Effector CD8-positive, alpha-beta T cell (primary cell): ENCODE data around the gene ADRA2C.

Experiments used
- DNase-seq: peaks from one replicate; lab custom pipeline; 2025; lab: John Stamatoyannopoulos, UW

Gene ADRA2C

DNA sequence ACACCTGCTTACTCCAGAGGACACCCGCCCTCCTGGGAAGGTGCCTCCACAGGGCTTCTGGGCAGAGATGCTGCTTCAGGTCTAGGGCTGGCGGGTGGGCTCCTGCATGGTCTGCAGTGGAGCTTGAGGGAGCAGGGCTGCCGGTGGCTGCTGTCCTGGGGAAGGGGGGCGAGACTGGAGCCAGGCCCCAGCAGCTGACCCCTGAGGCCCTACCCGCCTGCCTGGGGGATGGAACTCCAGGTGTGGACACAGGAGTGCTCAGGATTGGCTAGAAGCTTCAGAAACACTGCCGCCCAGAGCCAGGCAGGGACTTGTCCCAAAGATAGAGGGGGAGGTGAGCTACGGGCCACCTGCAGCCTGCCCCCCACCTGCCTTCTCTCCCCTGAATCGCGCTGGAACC lies 33.0 kb upstream of the ADRA2C start:
- no peak for DNase-seq

DNA sequence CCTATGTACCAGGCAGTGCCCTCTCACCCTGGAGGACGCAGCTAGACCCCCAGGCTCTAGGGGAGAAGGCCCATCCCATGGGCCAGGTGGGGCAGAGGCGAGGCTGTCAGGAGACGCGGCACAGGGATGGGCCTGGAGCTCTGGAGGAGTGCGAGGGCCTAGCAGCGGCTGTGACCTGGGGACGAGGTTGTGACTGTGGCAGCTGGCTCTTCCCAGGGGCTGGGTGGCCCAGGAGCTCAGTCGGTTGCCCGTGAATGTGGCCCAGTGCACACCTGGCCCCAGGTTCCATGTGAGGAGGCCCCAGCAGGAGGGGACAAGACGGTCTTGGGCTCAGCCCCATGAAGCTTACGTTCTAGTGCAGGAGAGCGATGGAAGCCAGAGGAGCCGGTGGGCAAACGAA lies 31.0 kb upstream of the ADRA2C start:
- no peak for DNase-seq

DNA sequence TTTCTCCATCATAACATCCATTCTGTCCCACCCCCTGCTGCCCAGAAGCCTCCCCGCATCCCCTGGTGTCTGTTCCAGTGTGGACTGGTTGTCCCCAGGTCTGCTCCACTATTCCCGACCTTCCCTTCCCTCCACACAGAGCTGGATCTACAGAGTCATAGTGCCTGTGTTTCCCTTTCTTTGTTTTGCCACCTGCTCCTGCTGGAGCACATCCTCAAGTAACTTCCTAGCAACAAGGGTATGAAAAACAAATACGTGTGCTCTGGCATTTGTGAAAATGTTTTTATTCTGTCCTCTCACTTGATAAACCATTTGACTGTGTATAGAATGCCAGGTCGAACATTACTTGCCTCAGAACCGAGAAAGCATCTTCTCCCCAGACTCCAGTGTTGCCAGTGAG lies 29.9 kb upstream of the ADRA2C start:
- no peak for DNase-seq

DNA sequence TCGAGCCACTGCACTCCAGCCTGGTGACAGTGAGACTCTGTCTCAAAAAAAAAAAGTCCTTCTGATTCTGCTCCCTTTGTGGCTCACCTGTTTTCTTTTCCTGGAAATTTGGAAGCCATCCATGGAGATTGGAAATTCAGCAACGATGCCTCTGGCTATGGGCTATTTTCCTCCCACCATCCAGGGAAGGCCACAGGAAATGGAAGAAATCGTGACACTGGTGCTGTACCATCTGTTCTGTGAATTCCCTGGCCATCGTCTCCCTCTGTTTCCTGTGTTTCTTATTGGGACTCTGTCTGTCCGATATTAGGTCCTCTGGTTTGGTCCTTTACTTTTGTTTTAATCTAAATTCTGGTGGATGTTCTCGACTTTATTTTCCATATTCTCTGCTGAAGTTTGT lies 29.4 kb upstream of the ADRA2C start:
- no peak for DNase-seq

DNA sequence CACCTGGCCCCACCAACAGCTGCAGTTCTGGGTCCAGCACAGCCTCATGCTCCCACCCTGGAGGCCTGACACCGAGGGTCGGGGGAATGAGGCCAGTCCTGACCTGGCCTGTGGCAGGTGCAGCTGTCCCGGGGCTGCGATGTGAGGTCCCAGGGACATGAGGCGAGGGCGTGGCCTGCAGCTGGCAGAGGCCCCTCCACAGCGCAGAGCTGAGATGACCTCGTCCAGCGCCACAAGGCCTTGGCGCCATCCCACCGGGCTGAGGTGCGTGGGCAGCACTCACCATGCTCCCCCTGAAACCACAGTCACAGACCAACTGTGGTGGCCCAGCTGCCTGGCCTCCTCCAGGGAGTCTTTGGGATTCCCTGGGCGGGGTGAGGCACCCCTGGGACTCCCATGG lies 26.6 kb upstream of the ADRA2C start:
- no peak for DNase-seq

DNA sequence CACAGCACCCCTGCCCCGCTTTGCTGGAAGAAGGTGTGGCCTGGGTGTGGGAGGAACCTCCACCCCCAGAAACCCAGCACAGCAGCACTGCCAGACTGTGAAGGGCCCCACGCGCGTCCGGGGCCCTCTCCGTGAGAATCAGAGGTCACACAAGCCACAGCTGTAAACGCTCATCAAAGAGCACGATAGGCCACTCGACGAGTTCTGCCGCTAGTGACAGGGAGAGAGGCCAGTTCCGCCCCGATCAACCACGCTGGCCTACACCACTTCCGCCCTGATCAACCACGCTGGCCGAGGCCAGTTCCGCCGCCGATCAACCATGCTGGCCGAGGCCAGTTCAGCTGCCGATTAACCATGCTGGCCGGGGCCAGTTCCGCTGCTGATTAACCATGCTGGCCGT lies 25.9 kb upstream of the ADRA2C start:
- no peak for DNase-seq

DNA sequence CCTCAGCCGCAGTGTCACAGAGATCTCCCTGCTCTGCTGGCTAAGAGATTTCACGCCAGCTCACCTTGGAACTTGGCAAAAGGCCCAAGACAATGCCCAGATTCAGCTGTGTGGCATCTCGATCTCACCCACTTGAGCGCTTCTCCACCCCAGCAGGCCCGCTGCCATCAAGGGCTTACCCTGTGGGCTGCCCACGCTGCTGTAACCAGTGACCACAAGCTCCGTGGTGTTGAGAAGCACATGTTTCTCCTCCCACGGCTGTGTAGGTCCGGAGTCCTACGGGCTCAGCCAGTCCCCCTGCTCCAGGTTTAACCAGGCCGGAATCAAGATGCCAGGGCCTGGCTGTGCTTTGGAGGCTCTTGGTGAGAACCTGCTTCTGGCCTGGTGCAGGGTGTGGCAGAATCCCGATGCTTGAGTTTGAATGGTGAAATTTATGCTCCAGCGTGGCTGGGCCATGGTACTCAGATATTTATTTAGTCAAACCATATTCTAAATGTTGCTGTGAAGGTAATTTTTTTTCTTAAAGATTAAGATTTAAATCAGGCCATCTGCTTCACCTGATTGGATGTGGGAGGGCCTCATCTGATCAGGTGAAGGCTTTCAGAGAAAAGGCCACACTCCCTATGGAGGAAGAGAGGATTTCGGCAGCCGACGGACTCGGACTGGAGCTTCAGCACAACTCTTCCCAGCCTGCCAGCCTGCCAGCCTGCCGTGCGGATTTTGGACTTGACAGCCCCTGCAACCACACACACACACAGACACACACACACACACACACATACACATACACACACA lies 24.8 kb upstream of the ADRA2C start:
- DNase-seq, result no peak

DNA sequence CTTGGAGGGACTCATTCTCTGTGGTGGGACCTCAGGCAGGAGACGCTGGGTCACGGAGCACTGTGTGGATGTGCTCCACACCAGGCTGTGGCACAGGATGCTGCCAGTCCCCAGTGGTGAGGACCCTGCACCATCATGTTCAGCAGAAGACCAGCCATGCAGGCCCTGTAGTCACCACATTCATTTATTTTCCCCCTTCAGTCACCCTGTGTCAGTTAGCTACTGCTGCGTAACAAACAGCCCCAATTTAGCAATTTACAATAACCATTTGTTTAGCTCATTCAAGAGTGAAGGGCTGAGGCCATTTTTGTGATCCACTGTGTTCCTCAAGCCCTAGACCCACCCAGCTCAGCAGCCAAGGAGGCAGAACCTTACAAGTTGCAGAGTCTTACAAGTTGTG lies 23.6 kb upstream of the ADRA2C start:
- DNase-seq, result no peak

DNA sequence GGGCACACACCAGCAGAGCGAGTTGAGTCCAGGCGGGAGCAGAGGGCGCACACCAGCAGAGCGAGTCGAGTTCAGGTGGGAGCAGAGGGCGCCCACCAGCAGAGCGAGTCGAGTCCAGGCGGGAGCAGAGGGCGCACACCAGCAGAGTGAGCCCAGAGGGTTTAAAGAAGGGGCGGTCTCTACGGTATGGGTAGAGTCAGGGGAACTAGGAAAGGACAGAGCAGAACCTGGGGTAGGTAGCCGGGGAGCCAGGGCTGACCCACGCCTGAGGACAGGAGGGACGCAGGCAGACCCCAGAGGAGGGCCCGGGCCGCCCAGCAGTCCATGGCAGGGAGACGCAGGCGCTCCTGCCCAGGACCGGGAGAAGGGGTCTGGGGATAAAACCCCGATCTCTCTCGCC lies 22.0 kb upstream of the ADRA2C start:
- DNase-seq, result no peak

DNA sequence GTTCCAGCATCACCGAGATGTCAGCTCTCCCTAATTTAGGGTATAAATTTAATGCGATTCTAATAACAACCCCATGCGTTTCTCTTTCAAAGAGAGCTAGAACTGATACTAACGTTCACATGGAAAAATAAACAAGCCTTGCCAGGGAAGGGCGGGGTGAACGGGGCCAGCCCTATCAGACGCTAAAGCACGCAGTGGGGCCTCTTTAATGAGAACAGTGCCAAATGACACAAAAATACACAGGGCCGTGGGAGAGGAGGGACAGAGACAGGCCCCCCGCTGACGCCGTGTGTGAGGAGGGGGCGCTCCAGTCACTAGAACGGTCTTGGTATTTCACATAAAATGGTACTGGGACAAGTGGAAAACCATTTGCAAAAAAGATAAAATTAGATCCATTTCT lies 21.3 kb upstream of the ADRA2C start:
- no peak for DNase-seq

DNA sequence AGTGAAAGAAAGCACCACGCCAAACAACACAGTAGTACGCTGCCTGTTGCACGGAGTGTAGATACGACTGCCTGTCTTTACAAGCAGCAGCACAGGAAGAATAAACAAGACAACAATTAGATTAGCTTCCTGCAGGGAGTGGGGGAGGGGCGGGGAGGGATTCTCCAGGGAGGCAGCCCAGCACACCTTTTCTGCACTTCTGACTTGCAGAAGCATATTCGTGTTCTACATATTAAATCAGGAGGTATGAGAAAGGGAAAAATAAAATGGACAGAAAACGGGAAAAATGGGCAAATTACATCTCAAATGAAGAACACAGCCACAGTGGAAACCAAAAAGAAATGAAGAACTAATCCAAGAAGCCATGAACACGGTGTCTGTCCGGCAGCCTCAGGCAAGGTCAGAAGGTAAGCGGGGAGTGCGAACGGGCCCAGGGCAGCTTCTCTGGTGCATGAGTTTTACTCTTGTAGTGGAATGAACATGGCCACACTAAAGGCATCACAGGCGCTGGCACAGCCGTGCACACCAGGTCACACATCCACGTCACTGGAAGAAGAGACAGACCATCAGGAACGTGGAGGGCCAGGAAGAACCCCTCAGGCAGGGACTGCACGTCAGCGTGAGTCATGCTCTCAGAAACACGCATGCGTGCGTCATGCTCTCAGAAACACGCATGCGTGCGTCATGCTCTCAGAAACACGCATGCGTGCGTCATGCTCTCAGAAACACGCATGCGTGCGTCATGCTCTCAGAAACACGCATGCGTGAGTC lies 20.1 kb upstream of the ADRA2C start:
- no peak for DNase-seq

DNA sequence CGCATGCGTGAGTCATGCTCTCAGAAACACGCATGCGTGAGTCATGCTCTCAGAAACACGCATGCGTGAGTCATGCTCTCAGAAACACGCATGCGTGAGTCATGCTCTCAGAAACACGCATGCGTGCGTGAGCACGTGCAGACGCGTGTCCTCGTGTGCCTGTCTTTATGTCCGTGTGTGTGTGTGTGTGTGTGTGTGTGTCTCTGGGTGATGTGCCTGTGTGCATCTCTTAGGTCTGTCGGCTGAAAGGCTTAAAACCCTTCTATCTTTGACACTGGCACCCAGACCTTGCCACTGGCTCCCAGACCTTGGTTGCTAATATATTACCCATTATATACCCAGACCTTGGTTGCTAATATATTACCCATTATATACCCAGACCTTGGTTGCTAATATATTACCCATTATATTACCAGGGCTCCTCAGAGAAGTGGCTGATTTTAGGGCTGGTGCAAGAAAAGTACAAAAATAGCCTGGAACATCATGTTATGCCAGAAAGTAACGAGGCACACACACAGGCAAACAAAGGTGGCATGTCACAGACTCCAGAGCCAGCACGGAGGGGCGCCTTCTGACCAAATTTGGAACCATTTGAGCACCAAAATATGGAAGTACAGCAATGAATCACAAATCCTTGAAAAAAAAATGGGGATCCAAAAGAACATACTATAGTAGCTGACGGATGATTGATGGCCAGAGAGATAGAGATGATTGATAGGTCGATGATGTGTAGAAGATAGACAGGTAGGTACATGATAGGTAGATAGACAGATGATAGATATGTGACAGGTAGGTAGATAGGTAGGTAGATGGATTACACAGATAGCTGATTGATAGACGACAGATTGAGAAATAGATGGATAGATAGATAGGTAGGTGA lies 19.2 kb upstream of the ADRA2C start:
- no peak for DNase-seq

DNA sequence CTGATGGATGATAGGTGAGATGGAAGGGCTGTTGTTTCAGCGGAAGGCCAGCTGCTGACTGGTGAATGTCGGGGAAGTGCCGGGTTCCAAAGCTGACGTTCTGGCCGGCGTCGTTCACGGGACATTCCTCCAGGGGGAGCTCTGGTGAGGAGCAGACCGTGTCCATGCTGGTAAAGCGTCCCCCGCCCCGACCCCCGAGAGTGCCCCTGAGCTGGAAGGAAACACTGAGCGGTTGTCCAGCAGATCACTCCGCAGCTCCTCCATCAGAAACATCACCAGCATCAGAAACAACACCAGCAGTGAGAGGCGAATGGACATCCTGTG lies 18.6 kb upstream of the ADRA2C start:
- DNase-seq, result no peak

DNA sequence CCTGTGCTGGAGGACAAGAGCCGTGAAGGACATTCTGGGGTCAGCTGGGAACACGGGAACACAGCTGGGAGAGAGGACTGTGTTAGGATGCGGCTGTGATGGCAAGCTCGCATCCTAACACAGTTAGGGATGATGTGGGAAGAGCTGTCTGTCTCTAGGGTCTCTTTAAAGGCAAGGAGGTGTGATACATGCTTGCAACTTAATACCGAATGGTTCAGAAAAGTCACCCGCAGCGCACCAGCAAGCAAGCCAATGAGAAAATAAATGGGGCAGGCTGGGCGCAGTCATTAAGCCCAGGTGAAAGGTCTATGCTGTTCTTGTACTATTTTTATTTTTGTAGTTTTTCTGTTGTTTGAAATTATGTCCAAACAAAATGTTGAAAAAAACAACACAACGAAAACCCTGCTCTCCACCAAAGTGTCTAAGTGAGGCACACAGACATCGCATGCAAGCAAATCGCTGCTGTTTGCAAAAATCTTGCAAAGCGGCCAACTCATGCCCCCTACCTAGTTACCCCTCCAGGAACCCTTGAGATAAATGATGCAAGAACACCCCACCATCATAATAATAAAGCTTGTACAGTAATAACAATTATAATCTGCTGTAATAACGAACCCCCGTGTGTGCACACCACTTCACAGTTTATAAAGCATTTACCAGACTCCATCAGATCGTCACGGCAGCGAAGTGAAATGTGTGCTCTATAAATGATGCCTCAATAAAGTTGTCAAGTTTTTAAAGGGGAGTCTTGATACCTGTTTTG lies 17.9 kb upstream of the ADRA2C start:
- DNase-seq, result no peak

DNA sequence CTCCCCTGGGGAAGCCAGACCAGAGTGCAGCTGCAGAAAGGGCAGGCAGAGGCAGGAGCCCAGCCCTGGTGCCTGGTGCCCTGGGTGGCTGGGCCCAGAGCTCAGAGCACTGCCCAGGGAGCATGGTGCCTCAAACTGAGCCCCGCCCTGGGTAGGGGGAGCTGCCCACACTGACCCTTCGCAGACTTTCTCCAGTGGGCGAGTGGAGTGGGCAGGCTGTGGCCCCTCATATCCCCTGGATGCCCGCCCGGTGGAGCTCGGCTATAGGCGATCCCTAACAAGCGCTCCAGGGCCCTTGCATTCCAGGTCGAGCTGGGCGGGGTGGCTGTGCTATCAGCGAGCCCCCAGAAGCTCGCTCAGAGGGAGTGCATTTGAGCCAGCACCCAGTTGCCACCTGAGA lies 17.1 kb upstream of the ADRA2C start:
- DNase-seq, result no peak

DNA sequence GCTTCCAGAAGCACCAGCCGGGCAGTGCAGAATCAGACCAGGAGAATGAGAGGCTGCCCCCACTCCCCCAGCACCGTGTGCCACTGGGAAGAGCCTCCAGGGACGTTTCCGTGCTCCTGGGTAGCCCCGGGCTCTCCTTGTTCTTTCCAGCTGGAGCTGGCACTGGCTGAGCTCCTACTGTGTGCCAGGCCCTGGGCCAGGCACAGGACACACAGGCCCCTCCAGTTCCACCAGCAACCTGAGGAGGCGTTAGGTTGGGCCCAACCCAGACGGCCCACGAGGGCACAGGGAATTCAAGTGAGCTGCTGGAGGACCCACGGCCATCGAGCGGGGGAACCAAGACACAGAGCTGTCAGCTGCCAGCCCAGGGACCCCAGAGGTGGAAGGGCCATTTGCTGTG lies 15.9 kb upstream of the ADRA2C start:
- no peak for DNase-seq

DNA sequence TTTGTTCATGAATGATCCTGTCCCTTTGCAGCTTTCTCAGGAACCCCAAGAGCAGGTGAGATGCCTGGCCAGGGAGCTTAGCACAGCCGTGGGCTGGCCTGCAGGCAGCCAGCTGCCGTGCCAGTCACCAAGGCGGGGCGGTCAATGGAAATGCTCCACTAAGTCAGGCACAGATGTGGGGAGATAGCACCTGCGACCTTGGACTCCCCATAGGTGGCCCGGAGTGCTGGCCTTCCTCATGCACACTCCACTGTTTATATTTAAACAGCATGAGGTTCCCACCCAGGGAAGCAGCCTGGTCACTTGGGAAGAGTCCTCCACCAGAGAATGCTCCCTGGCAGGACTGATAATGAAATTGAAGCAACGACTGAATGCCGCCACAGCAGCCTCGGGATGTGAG lies 14.2 kb upstream of the ADRA2C start:
- no peak for DNase-seq

DNA sequence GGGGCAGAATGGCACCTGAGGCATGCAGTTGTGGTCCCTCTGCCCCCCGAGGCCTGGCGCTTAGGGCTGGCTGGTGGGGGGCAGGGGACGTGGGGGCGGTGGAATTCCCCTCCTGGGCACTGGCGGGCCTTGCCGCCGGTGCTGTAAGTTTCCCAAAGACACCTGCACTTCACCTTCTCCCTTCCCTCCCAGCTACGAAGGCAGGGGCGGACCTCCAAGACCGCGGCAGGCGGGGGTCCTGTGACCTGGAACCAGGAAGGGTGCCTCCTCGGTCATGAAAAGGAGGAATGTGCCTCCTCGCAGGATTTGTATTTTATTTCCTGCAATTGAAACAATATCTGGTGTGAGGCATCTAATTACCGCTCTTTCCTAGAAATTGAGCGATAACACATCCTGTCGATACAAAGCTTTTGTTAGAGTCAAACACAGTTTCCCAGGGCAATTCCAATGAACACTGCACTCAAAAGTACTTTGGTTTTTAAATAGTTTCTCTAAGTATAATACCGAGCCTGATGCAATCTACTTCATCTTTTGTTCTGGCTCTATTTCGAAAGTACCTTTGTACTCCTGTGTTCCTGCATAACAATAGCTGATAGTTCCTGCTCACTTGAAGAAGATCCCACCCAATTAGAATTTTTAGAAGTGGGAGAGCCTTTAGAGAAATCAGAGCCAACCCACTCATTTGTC lies 12.3 kb upstream of the ADRA2C start:
- DNase-seq, result no peak

DNA sequence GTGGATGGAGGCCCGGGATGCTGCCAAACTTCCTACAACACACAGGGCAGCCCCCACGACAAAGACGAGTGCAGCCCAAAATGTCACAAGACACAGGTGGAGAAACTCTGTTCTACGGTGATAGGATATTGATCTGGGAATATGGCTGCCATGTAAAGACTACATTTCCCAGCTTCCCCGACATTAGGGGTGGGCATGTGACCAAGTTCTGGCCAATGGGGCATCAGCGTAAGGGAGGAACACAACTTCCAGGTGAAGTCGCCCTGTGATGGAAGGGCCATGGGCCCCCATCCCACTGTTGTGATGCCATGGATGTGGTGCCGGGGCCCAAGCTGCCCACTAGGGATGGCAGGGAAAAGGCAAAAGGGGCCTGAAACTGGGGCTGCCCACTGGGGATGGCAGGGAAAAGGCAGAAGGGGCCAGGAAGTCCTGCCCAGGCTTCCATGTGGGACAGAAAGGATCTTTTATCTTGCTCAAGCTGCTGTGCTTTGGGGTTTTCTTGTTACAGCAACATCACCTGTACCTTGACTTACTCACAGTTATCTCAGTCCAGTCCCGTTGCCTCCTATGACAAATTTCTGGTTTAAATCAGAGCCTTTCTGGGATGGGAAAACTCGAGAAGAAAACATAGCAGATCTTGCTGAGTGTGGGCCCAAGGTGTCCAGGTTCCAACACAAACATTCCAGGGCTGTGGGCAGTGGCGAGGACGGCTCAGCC lies 9.7 kb upstream of the ADRA2C start:
- DNase-seq, result no peak

DNA sequence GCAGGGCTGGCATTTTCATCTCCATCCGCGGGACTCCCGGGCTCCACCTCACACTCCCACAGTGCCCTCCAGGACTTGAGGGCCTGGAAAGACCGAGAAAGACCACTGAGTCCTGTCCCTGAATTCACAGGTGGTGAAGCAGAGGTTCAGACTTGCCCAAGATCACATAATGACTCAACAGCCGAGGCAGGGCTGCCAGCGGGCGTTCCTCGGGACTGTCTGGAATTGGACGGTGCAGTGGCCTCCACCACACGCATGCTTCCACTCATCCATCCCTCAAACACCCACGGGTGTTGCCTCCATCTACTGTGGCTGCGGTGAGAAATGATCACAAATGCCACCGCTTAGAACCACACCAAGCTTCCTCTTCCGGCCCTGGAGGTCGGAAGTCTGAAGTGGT lies 6.9 kb upstream of the ADRA2C start:
- DNase-seq, result no peak

DNA sequence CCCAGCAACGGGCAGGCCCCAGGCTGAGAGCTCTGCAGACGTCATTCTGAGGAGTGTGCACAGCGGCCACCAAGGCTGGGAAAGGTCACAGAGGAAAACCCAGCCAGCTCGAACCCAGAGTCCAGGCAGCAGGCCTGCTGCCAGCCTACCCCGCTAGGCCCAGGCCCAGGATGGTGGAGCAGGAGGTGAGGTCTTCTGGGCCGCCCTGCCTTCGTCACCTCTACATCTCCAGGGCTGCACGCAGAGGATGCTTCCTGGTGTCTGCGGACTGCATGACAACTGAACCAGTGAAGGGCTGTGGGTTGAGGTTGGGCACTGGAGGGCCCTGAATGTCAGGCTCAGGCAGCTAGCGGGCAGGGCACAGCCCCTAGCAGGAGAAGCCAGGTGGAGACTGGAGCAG lies 5.8 kb upstream of the ADRA2C start:
- no peak for DNase-seq
